ENCODE data around the gene RAP1B. TPM values are rescaled to one million over a fixed set of nuclear protein-coding genes. Genes with fewer than 3 reads are reported as not detected.
A peak's percentile ranks its signal among the peaks of the same experiment; 100 is the strongest.

RAP1B gene
- total and polyA plus RNA-seq, 9 of the 15 experiments (the other 6 are each of a cell fraction or from before 2014, with no cell fraction given) = 107 to 309 (median 170) TPM

DNA sequence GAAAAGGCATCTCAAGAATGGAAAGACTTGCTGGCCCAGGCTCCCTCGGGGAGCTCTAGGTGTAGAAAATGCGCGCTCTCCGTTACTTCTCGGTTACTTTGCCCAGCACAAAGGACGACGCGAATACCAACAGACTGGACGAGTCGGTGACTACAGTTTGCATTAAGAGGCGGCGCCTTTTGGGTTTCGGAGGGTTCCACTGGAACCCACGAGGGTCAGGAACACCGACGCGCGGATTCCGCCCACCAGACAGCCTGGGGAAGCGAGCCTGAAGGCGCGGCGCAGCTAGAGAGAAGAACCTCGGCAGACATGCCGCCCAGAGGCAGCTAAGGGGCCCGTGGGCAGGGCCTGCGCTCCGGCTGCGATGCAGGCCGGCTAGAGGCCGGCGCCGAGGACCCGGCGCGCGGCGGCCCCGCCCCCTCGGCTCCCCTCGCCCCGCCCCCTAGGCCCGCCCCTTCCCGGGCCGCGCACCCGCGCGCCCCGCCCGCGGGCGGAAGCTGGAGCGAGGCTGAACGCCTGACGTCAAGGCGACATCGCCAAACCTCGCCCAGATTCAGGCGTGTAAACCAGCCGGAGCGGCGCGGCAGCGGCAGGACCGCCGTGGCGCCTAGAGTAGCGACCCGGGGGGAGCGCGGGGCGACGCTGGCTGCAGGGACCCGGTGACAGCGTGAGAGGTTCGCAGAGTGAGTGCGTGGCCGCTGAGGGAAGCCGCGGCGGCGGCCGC is at the start of gene RAP1B (continued):
- TF ChIP-seq, protein P1, sequence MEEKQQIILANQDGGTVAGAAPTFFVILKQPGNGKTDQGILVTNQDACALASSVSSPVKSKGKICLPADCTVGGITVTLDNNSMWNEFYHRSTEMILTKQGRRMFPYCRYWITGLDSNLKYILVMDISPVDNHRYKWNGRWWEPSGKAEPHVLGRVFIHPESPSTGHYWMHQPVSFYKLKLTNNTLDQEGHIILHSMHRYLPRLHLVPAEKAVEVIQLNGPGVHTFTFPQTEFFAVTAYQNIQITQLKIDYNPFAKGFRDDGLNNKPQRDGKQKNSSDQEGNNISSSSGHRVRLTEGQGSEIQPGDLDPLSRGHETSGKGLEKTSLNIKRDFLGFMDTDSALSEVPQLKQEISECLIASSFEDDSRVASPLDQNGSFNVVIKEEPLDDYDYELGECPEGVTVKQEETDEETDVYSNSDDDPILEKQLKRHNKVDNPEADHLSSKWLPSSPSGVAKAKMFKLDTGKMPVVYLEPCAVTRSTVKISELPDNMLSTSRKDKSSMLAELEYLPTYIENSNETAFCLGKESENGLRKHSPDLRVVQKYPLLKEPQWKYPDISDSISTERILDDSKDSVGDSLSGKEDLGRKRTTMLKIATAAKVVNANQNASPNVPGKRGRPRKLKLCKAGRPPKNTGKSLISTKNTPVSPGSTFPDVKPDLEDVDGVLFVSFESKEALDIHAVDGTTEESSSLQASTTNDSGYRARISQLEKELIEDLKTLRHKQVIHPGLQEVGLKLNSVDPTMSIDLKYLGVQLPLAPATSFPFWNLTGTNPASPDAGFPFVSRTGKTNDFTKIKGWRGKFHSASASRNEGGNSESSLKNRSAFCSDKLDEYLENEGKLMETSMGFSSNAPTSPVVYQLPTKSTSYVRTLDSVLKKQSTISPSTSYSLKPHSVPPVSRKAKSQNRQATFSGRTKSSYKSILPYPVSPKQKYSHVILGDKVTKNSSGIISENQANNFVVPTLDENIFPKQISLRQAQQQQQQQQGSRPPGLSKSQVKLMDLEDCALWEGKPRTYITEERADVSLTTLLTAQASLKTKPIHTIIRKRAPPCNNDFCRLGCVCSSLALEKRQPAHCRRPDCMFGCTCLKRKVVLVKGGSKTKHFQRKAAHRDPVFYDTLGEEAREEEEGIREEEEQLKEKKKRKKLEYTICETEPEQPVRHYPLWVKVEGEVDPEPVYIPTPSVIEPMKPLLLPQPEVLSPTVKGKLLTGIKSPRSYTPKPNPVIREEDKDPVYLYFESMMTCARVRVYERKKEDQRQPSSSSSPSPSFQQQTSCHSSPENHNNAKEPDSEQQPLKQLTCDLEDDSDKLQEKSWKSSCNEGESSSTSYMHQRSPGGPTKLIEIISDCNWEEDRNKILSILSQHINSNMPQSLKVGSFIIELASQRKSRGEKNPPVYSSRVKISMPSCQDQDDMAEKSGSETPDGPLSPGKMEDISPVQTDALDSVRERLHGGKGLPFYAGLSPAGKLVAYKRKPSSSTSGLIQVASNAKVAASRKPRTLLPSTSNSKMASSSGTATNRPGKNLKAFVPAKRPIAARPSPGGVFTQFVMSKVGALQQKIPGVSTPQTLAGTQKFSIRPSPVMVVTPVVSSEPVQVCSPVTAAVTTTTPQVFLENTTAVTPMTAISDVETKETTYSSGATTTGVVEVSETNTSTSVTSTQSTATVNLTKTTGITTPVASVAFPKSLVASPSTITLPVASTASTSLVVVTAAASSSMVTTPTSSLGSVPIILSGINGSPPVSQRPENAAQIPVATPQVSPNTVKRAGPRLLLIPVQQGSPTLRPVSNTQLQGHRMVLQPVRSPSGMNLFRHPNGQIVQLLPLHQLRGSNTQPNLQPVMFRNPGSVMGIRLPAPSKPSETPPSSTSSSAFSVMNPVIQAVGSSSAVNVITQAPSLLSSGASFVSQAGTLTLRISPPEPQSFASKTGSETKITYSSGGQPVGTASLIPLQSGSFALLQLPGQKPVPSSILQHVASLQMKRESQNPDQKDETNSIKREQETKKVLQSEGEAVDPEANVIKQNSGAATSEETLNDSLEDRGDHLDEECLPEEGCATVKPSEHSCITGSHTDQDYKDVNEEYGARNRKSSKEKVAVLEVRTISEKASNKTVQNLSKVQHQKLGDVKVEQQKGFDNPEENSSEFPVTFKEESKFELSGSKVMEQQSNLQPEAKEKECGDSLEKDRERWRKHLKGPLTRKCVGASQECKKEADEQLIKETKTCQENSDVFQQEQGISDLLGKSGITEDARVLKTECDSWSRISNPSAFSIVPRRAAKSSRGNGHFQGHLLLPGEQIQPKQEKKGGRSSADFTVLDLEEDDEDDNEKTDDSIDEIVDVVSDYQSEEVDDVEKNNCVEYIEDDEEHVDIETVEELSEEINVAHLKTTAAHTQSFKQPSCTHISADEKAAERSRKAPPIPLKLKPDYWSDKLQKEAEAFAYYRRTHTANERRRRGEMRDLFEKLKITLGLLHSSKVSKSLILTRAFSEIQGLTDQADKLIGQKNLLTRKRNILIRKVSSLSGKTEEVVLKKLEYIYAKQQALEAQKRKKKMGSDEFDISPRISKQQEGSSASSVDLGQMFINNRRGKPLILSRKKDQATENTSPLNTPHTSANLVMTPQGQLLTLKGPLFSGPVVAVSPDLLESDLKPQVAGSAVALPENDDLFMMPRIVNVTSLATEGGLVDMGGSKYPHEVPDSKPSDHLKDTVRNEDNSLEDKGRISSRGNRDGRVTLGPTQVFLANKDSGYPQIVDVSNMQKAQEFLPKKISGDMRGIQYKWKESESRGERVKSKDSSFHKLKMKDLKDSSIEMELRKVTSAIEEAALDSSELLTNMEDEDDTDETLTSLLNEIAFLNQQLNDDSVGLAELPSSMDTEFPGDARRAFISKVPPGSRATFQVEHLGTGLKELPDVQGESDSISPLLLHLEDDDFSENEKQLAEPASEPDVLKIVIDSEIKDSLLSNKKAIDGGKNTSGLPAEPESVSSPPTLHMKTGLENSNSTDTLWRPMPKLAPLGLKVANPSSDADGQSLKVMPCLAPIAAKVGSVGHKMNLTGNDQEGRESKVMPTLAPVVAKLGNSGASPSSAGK (IDR thresholded peaks at IDR 0.05) = 0 out of 2 replicates have a peak, but pooled peaks have one; percentile 16
- TF ChIP-seq DDX20 (tag; IDR thresholded peaks at IDR 0.05; ENCODE audit: low read depth) (no peak), RFX5 (IDR thresholded peaks at IDR 0.05; ENCODE audit: low read depth, low read length) (no peak), ZNF551 (CRISPR knock-in tag; IDR thresholded peaks at IDR 0.05) (no peak), MAFK (IDR thresholded peaks at IDR 0.05; ENCODE audit: low read length) (no peak), EGR1 (conservative IDR thresholded peaks at IDR 0.05) (no peak), PML (IDR thresholded peaks at IDR 0.05; ENCODE audit: low read length) (peak; percentile 75; the same call in 1 of the 2 replicates), NFIX (CRISPR knock-in tag; IDR thresholded peaks at IDR 0.05; ENCODE audit: low read depth) (no peak)
- TF ChIP-seq, protein P2, sequence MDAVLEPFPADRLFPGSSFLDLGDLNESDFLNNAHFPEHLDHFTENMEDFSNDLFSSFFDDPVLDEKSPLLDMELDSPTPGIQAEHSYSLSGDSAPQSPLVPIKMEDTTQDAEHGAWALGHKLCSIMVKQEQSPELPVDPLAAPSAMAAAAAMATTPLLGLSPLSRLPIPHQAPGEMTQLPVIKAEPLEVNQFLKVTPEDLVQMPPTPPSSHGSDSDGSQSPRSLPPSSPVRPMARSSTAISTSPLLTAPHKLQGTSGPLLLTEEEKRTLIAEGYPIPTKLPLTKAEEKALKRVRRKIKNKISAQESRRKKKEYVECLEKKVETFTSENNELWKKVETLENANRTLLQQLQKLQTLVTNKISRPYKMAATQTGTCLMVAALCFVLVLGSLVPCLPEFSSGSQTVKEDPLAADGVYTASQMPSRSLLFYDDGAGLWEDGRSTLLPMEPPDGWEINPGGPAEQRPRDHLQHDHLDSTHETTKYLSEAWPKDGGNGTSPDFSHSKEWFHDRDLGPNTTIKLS (IDR thresholded peaks at IDR 0.05; ENCODE audit: borderline replicate concordance, low read depth) = peak; percentile 29; the same call in 1 of the 2 replicates
- TF ChIP-seq, protein P3, sequence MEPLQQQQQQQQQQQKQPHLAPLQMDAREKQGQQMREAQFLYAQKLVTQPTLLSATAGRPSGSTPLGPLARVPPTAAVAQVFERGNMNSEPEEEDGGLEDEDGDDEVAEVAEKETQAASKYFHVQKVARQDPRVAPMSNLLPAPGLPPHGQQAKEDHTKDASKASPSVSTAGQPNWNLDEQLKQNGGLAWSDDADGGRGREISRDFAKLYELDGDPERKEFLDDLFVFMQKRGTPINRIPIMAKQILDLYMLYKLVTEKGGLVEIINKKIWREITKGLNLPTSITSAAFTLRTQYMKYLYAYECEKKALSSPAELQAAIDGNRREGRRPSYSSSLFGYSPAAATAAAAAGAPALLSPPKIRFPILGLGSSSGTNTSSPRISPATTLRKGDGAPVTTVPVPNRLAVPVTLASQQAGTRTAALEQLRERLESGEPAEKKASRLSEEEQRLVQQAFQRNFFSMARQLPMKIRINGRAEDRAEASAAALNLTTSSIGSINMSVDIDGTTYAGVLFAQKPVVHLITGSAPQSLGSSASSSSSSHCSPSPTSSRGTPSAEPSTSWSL (CRISPR knock-in tag; IDR thresholded peaks at IDR 0.05; ENCODE audit: borderline replicate concordance) = no peak
- TF ChIP-seq, protein P4, sequence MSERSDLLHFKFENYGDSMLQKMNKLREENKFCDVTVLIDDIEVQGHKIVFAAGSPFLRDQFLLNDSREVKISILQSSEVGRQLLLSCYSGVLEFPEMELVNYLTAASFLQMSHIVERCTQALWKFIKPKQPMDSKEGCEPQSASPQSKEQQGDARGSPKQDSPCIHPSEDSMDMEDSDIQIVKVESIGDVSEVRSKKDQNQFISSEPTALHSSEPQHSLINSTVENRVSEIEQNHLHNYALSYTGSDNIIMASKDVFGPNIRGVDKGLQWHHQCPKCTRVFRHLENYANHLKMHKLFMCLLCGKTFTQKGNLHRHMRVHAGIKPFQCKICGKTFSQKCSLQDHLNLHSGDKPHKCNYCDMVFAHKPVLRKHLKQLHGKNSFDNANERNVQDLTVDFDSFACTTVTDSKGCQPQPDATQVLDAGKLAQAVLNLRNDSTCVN (CRISPR knock-in tag; IDR thresholded peaks at IDR 0.05) = no peak

Data from K562 (cell line).